ENCODE measurements around the gene SLC7A6.

Gene SLC7A6

GRCh38 chr16:68339214-68339613 is 74.9 kb downstream of the SLC7A6 start:
- no peak for DNase-seq (ENCODE audit: low read depth in 1 of 2, low spot score in 1 of 2)

GRCh38 chr16:68342620-68343019 is 78.3 kb downstream of the SLC7A6 start:
- DNase-seq (ENCODE audit: low read depth in 1 of 2, low spot score in 1 of 2), result no peak

GRCh38 chr16:68343137-68343536 is 78.8 kb downstream of the SLC7A6 start:
- DNase-seq (ENCODE audit: low read depth in 1 of 2, low spot score in 1 of 2), result no peak

- DNase-seq (ENCODE audit: low read depth in 1 of 2, low spot score in 1 of 2), result no peak
Observed at GRCh38 chr16:68344252-68344651, 79.9 kb downstream of the SLC7A6 start.

DNA sequence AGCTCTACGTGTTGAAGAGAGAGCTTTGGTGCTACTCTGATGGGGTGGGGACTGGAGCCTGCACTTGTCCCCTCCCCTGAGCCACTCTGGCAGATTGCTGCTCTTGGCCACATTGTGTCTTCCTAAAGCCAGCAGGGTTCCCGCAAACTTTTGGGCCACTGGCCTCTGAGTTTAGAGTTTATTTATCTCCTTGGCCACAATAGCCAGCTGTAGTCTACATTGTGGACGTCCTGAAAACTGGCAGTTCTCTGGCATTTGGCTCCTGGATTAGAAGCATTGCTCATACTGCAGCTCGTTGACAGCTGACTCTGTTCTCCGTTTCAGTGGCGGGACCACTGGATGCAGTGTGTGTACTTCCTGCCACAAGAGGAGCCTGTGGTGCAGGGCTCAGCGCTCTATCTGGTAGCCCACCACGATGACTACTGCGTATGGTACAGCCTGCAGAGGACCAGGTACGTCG is 81.1 kb downstream of the SLC7A6 start:
- DNase-seq (ENCODE audit: low read depth in 1 of 2, low spot score in 1 of 2), result no peak

- DNase-seq (ENCODE audit: low read depth in 1 of 2, low spot score in 1 of 2), result no peak
Observed at GRCh38 chr16:68345958-68346635, 81.8 kb downstream of the SLC7A6 start.

- no peak for DNase-seq (ENCODE audit: low read depth in 1 of 2, low spot score in 1 of 2)
Observed at GRCh38 chr16:68346892-68347480, 82.7 kb downstream of the SLC7A6 start.

- DNase-seq (ENCODE audit: low read depth in 1 of 2, low spot score in 1 of 2), result no peak
Observed at GRCh38 chr16:68347605-68348004, 83.3 kb downstream of the SLC7A6 start.

DNA sequence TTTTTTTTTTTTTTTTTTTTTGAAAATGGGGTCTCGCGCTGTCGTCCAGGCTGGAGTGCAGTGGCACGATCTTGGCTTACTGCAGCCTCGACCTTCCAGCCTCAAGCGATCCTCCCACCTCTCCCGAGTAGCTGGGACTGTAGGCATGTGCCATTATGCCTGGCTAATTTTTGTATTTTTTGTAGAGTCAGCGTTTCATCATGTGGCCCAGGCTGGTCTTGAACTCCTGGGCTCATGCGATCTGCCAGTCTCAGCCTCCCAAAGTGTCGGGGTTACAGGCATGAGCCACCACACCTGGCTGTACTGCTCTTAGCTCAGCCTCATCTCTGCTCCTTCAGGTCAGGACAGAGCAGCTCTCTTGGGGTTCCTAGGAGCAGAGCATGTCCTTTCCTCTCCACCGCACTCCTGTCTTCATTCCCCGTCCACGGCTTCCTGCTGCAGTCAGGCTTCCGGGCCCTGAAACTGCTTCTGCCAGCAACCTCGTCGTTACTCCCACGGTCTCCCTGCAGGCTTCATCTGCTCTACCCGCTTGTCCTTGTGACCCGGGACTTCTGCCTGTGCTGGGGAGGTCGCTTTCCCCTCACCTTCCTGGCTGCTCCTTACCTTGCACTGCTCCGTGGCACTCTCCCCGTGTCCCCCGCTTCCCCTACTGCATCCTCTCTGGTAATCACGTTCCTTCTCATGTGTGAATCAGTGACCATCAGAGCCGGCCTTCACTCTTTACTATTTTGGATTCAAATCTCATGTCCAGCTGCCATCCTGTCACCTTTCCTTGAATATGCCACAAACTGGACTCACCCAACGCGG is 84.5 kb downstream of the SLC7A6 start:
- DNase-seq (ENCODE audit: low read depth in 1 of 2, low spot score in 1 of 2), result no peak

- DNase-seq (ENCODE audit: low read depth in 1 of 2, low spot score in 1 of 2), result no peak
Observed at GRCh38 chr16:68349838-68350410, 85.6 kb downstream of the SLC7A6 start.

DNA sequence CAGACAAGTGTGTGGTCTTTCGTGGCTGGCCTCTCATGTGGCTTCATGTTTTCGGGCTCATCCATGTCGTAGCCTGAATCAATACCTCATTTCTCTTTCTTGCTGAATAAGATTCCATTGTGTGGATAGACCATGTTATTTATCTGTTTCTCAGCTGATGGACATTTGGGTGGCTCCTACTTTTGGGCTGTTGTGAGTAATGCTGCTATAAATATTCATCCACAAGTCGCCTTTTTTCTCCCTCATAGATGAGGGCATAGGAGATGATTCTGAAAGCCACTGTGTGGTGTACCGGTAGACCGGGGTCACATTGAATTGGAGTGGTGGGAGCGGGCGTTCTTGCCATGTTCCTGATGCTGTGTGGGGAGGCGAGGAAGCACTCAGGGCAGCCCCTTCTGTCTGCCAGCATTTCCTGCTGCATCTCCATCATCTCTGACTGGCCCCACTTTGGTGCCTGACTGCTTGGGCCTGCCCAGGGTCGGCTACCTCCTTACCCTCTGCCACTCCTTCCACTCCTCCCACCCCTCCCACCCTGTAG is 86.6 kb downstream of the SLC7A6 start:
- no peak for DNase-seq (ENCODE audit: low read depth in 1 of 2, low spot score in 1 of 2)
